ENCODE results near the gene VGLL4. TPM values are rescaled to one million over a fixed set of nuclear protein-coding genes. Genes with fewer than 3 reads are reported as not detected.

Gene VGLL4
- total RNA-seq, 1 experiment from 2014 or later, result 66.0 TPM

DNA sequence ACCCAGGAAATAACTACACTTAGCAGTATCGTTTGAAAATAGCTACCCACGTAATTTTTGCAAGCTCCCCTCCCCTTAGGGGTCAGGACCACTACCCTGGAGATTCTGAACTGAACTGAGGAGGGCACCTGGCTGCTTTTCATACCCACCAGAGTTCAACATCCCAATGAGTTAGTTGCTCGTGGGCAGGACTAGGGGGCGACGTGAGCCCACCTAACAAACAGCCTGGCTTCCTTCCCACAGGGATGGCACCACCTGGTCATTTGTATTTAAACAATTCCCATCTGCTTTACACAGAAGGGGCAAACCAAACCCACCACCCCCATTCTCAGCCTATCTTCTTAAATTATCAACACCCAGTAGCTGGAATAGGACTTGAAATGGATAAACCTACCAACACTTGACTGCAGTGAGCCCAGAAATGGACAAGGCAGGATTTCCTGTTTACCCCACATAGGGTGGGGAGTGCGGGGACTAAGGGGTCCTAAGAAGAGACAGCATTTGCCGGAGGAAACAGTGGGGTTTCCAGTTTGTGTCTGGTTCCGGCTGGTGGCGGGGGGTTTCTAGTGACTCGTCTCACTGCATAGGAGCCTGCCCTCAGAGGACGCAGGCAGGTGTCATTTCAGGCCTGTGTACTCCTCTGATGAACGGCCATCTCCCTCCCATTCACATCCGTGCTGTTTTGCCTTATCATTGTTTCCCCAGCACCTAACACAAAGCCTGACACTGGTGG is 11.6 kb upstream of the VGLL4 start:
- intact Hi-C loops (cut with micrococcal nuclease; ENCODE audit: unreplicated experiment), result no loop called here
- ATAC-seq, result no peak

GRCh38 chr3:11654166-11654565 is 10.5 kb upstream of the VGLL4 start:
- intact Hi-C loops (cut with micrococcal nuclease; ENCODE audit: unreplicated experiment), result no loop called here
- ChIA-PET POLR2A (no interaction called here), CTCF (no interaction called here)
- no peaks in the 10 kb centered on the region for H3K36me3 ChIP-seq (ENCODE audit: control insufficient read depth, insufficient read depth, low read length)
- in situ Hi-C loops (cut with HindIII; ENCODE audit: low pct_unique_long_range_greater_than_20kb, low sequenced_read_pairs), result no loop called here
- DNase-seq (ENCODE audit: low read depth, low spot score), result no peak
- H3K9me3 ChIP-seq (ENCODE audit: control insufficient read depth, insufficient read depth, low read depth, low read length), result no peaks in the 10 kb centered on the region
- H3K4me1 ChIP-seq (ENCODE audit: control insufficient read depth, insufficient read depth, low read length), result peaks cover 9% of the 10 kb centered on the region
- no TSS peak for BruUV-seq (replicated peaks)
- no peak overlapping the region for H3K27ac ChIP-seq (ENCODE audit: low read length)
- H3K27me3 ChIP-seq (ENCODE audit: control insufficient read depth, insufficient read depth, low read length), result no peaks in the 10 kb centered on the region
- H3K4me3 ChIP-seq (ENCODE audit: low read depth in 2 of 2, low read length in 2 of 2), result no peak overlapping the region
- no peak for TF ChIP-seq SIN3A (IDR thresholded peaks at IDR 0.05; ENCODE audit: borderline replicate concordance, insufficient read depth, low read depth, low read length)
- TF ChIP-seq, protein P1, sequence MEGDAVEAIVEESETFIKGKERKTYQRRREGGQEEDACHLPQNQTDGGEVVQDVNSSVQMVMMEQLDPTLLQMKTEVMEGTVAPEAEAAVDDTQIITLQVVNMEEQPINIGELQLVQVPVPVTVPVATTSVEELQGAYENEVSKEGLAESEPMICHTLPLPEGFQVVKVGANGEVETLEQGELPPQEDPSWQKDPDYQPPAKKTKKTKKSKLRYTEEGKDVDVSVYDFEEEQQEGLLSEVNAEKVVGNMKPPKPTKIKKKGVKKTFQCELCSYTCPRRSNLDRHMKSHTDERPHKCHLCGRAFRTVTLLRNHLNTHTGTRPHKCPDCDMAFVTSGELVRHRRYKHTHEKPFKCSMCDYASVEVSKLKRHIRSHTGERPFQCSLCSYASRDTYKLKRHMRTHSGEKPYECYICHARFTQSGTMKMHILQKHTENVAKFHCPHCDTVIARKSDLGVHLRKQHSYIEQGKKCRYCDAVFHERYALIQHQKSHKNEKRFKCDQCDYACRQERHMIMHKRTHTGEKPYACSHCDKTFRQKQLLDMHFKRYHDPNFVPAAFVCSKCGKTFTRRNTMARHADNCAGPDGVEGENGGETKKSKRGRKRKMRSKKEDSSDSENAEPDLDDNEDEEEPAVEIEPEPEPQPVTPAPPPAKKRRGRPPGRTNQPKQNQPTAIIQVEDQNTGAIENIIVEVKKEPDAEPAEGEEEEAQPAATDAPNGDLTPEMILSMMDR (IDR thresholded peaks at IDR 0.05), result no peak
- no peak for TF ChIP-seq TCF7L2 (IDR thresholded peaks at IDR 0.05; ENCODE audit: low read depth, low read length)
- no peak for TF ChIP-seq POLR2AphosphoS5 (IDR thresholded peaks at IDR 0.05; ENCODE audit: low read depth, low read length)
- TF ChIP-seq REST (IDR thresholded peaks at IDR 0.05; ENCODE audit: insufficient read depth in 1 of 2, low read depth in 2 of 2, low read length in 1 of 2), result no peak
- ATAC-seq, result no peak

More for the DNA sequence above, 11.6 kb upstream of the VGLL4 start:
- H3K27me3 ChIP-seq (ENCODE audit: control insufficient read depth, insufficient read depth, low read length), result no peaks in the 10 kb centered on the region
- peaks cover 6% of the 10 kb centered on the region for H3K4me1 ChIP-seq (ENCODE audit: control insufficient read depth, insufficient read depth, low read length)
- H3K36me3 ChIP-seq (ENCODE audit: control insufficient read depth, insufficient read depth, low read length), result no peaks in the 10 kb centered on the region
- H3K9me3 ChIP-seq (ENCODE audit: control insufficient read depth, insufficient read depth, low read depth, low read length), result no peaks in the 10 kb centered on the region
- H3K4me3 ChIP-seq (ENCODE audit: low read depth in 2 of 2, low read length in 2 of 2), result no peak overlapping the region
- POLR2A ChIA-PET, result no interaction called here
- TF ChIP-seq, protein P1 (IDR thresholded peaks at IDR 0.05), result peak; percentile 46
- TF ChIP-seq SIN3A (IDR thresholded peaks at IDR 0.05; ENCODE audit: borderline replicate concordance, insufficient read depth, low read depth, low read length), result no peak
- in situ Hi-C loops (cut with HindIII; ENCODE audit: low pct_unique_long_range_greater_than_20kb, low sequenced_read_pairs), result no loop called here
- CTCF ChIA-PET, result interaction anchor here (0.6 kb wide), 1 partner anchor 285 kb away, joined by 3 read pairs; no protein-coding TSS in a partner anchor
- H3K27ac ChIP-seq (ENCODE audit: low read length), result no peak overlapping the region
- no TSS peak for BruUV-seq (replicated peaks)
- no peak for DNase-seq (ENCODE audit: low read depth, low spot score)
